Pulmonary artery endothelial cell (primary cell): ENCODE results near the gene UBE2S. TPM values are rescaled to one million over a fixed set of nuclear protein-coding genes. Genes with fewer than 3 reads are reported as not detected.

Experiments
- DNase-seq: peaks from one replicate; pipeline ENCODE4 v3.0.0-alpha.2; 2011; ENCODE audit warnings: low read depth, low spot score
- total RNA-seq: library from RNA; depleted of rRNA; stranded (reverse); fragments of >200 nt; gene quantifications from 2 replicates; pipeline ENCODE4 v1.2.3, GENCODE V29; 2014

The UBE2S gene
- total RNA-seq, 1 donor from 2014 or later, result 150 TPM

GRCh38 chr19:55384131-55384919 is 23.3 kb downstream of the UBE2S start, which contains the start of gene TMEM238:
TSS of gene TMEM238 (minus strand) at chr19:55384292. CDS start at chr19:55384259, 33 bp downstream.
- no peak for DNase-seq

GRCh38 chr19:55383279-55384130 is 24.1 kb downstream of the UBE2S start:
- peak; percentile 29 for DNase-seq

DNA sequence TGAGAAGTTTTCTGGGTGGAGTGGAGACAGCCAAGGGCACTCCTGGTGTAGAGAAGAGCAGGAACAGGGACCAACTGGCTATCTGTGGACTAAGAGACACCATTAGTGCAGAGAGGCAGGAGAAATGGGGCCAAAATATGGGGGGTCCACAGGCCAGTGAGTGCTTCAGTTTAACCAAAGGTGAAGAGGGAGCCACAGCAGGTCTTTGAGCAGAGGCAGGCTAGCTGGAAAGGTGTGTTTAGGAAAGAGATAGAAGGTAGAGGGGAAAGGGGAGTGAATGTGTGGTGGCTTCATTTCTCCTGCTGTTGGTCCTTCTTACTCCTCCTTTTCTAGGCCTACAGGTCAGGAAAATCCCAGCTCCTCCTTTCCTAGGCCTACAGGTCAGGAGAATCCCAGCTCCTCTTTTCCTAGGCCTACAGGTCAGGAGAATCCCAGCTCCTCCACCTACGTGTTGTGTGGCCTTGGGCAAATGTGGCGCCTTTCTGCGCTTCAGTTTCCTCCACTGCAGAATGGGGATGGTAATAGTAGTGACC is 25.0 kb downstream of the UBE2S start:
- DNase-seq, result no peak

DNA sequence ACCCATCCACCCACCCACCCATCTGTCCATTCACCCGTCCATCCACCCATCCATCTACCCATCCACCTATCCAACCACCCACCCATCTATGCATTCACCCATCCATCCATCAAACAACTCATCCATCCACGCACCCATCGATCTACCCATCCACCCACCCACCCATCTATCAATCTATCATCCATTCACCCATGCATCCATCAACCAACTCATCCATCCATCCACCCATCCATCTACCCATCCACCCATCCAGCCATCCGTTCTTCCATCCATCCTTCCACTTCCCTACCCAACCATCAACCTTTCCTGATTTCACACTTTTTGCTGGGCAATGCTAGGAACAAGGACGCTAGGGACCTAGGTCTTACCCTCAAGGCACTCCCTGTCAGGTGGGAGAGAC is 25.6 kb downstream of the UBE2S start:
- DNase-seq, result no peak

DNA sequence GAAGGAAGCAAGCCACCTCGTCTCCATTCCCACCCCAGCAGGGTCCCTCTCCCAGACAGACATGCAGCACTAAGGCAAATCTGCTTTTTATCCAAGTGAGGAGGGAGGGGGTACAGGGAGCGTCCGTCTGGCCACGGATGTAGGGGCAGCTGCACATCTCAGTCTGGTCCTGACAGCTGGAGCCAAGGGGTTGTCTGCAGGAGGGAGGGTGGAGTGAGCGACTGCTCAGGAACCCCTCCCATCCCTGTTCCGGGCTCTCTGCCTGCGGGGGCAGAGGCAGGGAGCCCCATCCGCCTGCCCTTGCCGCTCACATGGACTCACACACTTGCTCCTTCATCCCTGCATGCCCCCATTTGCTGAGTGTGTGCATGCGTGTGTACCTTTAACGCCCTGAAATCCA is 28.4 kb downstream of the UBE2S start:
- DNase-seq, result no peak

- DNase-seq, result no peak
Measured at GRCh38 chr19:55377356-55378131, 30.0 kb downstream of the UBE2S start.

DNA sequence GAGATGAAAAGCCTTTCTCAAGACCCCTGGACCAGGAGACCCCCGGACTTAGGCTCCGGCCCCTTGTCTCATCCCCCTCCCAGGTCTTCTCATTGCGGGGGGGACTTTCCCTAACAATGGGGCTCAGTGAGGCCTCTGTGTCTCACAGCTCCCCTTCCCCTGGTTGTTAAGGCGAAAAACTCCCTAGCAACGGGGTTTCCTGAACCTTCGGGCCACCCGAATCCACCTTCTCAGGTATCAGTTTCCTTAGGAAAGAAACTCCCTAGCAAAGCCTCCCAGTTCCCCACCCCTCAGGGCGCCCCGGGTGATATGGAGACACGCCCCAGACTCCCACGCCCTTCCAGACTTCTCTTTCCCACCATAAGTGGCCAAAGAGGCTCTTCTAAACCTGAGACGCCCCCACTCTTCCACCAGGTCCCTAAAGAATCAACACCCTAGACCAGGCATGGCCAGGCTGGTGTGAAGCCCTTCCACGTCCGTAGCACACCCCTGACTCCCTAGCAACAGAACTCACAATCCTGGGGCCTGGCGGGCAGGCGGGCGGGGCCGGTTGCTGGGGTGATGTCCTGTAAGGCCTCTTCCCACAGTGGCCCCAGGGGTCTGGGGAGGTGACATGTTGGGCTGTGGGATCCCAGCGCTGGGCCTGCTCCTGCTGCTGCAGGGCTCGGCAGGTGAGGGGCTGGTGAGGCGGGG is 31.2 kb downstream of the UBE2S start, which contains the start of gene TMEM190:
Gene TMEM190 (plus strand): TSS at position 586 of the 693 bp plus-strand sequence. CDS start 28 bp downstream, at position 614.
- no peak for DNase-seq

DNA sequence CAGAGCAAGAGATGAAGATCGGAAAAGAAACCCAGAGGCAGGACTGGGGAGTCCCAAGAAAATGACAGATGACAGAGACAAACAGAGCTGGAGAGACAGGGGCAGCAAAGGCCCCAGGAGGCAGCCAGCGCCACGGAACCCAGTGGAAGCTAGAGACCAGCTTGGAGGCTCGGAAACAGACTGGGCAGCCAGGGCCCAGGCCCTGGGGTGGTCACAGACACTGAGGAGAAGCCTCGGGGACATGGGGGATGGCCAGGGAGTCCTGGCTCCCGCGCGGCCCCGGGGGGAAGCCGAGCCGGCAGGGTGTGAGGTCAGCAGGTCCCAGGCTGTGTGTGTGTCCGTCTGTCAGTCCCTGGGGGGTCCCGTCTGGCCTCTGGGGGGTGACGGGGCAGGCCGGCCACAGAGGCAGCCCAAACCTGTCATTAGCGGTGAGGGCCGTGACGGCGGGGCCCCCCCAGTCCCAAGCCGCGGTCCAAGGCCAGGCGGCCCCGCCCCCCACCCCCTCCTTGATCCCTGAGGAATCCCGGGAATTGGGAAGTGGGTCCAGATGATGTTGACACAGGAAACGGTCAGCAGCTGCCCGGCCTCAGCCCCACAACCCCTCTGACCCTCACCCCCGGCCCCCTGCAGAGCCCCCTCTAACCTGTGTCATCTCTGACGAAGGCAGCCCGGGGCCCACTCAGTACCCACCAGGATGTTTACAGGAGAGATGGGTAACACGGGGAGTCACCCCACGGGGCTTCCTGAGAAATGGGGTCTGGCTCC is 33.4 kb downstream of the UBE2S start:
- no peak for DNase-seq

DNA sequence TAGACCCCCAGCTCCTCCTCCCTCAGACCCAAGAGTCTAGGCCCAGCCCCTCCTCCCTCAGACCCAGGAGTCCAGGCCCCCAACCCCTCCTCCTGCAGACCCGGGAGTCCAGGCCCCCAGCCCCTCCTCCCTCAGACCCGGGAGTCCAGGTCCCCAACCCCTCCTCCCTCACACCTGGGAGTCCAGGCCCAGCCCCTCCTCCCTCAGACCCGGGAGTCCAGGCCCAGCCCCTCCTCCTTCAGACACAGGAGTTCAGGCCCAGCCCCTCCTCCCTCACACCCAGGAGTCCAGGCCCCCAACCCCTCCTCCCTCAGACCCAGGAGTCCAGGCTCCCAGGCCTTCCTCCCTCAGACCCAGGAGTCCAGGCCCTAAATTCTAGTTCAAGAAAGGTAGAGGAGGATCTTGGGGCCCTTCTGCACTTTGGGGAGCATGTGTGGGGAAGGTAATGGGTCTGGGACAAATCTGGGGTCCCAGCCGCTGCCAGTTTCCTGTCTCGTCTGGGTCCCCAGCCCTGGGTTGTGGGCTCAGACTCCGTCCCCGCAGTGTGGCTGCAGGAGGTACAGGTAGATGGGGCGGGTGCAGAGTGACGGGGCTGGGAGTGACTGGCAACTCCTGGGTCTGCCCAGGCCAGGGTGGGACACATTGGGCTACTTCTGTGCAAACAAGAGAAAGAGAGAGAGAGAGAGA is 34.1 kb downstream of the UBE2S start:
- no peak for DNase-seq

DNA sequence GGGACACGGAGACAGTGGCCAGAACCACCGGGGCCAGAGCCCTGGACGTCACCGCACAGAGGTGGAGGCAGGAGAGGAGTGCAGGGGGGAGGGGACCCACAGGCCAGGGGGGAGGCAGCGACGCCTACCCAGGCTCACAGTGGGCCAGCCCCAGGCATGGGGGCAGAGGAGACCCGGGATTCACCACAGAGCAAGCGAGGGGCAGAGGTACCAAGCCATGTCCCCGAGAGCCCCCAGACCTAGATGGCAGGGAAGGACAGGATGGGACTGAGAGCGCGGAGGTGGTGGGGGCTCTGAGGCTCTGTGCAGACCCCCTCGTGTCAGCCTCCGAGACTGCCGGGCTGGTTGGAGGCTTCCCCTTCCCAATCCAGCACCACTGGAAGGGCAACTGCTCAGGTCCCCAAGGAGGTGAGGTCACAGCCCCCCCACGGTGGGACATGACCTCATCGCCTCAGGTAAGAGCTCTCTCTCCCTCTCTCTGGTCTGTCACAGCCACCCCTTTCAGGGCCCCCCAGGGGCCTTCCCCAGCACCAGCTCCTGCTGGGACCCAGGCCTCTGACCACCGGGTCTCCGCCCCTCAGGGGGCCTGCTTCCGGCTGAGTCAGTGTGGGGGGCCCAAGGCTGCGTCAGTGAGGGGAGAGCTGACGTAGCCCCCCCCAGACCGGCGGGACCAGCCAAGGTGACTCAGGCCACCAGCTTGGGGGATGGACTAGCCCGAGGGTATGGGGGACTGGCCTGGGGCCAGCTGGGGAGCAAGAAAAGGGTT is 35.1 kb downstream of the UBE2S start:
- DNase-seq, result no peak

DNA sequence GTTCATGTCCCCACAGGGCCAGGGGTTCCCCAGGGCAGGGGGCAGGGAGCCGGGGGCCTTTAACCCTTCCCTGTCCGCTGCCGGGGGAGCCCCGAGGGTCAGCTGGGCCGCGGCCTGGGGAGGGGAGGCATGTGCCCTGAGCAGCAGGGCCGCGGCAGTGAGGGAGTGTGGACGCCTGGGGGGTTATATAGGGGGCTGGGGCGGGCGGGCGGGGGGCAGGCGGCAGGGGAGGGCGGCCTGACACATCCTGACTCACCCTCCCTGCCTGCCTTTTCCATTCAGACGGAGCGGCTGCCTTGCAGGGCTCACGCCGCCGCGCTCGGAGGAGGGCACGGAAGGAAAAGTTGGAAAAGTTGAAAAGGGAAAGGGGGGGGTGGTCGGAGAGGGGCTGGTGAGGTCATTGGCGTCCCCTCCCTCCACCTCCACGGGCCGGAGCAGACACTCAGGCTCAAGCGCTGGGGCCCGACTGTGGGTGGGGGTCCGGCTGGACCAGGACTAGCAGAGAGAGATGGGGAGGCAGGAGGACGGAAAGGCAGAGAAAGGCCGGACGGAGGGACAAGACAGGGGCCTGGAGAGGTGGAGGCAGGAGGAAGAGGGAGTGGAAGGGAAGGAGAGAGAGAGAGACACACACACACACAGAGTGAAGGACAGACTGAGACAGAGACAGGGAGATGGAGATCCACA is 37.1 kb downstream of the UBE2S start, which contains the start of gene IL11:
Gene IL11 (minus strand): TSS at position 159 of the 684 bp plus-strand sequence. CDS start 153 bp downstream, at position 6.
- no peak for DNase-seq

GRCh38 chr19:55369653-55370304 is 37.8 kb downstream of the UBE2S start:
- DNase-seq, result no peak

GRCh38 chr19:55368701-55369563 is 38.7 kb downstream of the UBE2S start:
- DNase-seq, result no peak

- no peak for DNase-seq
Measured at GRCh38 chr19:55368106-55368505, 39.5 kb downstream of the UBE2S start.

GRCh38 chr19:55366790-55367189 is 40.8 kb downstream of the UBE2S start:
- DNase-seq, result no peak

DNA sequence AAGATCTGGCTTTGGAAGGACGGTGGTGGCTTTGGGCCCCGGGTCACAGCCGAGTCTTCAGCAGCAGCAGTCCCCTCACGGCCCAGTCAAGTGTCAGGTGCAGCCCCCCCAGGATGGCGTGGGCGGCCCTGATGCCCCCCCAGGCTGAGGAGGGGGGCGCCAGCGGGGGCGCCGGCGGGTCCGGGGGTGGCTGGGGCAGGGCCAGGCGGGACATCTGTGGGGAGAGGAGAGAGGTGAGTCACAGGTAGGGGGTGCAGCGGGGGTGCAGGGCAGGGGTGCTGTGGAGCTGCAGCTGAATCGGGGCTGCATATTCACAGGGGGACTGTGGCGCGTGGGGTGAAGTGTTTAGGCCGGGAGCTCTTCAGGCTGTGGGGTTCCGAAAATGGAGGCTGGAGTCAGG is 41.6 kb downstream of the UBE2S start:
- DNase-seq, result no peak
